MM.1S (cell line): ENCODE measurements around the gene MAPK8IP1.

Source experiments
- DNase-seq: peaks from one replicate; pipeline ENCODE4 v3.0.0-alpha.2; 2015
- H2AFZ ChIP-seq: fragments of 300-600 bp; sonication (generic); 2 replicates; pipeline ENCODE4 v1.6.0; 2016; ENCODE audit warnings: antibody characterized with exemption, low read length
- H3F3A ChIP-seq: fragments of 300-600 bp; sonication (generic); 2 replicates; pipeline ENCODE4 v1.6.1; 2016; ENCODE audit warnings: mild to moderate bottlenecking, antibody characterized with exemption, low read length, moderate library complexity, mixed read lengths; ENCODE audit not compliant: insufficient read depth
- H3K27ac ChIP-seq: fragments of 300-600 bp; sonication (generic); 2 replicates; pipeline ENCODE4 v1.5.1; 2016; ENCODE audit warnings: mild to moderate bottlenecking, low read length
- H3K27me3 ChIP-seq: fragments of 300-600 bp; sonication (generic); replicated peaks from 2 replicates; pipeline ENCODE4 v1.6.0; 2016; ENCODE audit warnings: low read length; ENCODE audit not compliant: insufficient read depth
- H3K36me3 ChIP-seq: fragments of 300-600 bp; sonication (generic); replicated peaks from 2 replicates; pipeline ENCODE4 v1.6.1; 2016; ENCODE audit warnings: mild to moderate bottlenecking, low read length, mixed read lengths; ENCODE audit not compliant: insufficient read depth
- H3K4me1 ChIP-seq: fragments of 300-600 bp; sonication (generic); 2 replicates; pipeline ENCODE4 v1.6.1; 2016; ENCODE audit warnings: low read length, mixed read lengths
- H3K4me2 ChIP-seq: fragments of 300-600 bp; sonication (generic); 2 replicates; pipeline ENCODE4 v1.6.0; 2016; ENCODE audit warnings: low read depth, low read length
- H3K4me3 ChIP-seq: fragments of 300-600 bp; sonication (generic); 2 replicates; pipeline ENCODE4 v1.5.1; 2016; ENCODE audit warnings: low read length, mixed read lengths
- H3K79me2 ChIP-seq: fragments of 300-600 bp; sonication (generic); 2 replicates; pipeline ENCODE4 v1.6.1; 2016; ENCODE audit warnings: mixed run types, low read length, mixed read lengths
- H3K9ac ChIP-seq: fragments of 300-600 bp; sonication (generic); 2 replicates; pipeline ENCODE4 v1.6.1; 2016; ENCODE audit warnings: low read length, mixed read lengths
- H3K9me2 ChIP-seq: fragments of 300-600 bp; sonication (generic); replicated peaks from 2 replicates; pipeline ENCODE4 v1.6.1; 2016; ENCODE audit warnings: mild to moderate bottlenecking, low read length, mixed read lengths; ENCODE audit not compliant: insufficient read depth
- H3K9me3 ChIP-seq: fragments of 300-600 bp; sonication (generic); replicated peaks from 2 replicates; pipeline ENCODE4 v1.6.1; 2016; ENCODE audit warnings: mild to moderate bottlenecking, low read length, mixed read lengths; ENCODE audit not compliant: insufficient read depth
- H4K20me1 ChIP-seq: fragments of 300-600 bp; sonication (generic); 2 replicates; pipeline ENCODE4 v1.6.1; 2016; ENCODE audit warnings: mild to moderate bottlenecking, low read length, moderate library complexity, mixed read lengths; ENCODE audit not compliant: insufficient read depth
- EZH2 ChIP-seq: fragments of 300-600 bp; sonication (generic); optimal IDR thresholded peaks from 2 replicates; pipeline ENCODE3; 2017; ENCODE audit warnings: low read depth, mild to moderate bottlenecking, antibody characterized with exemption, low read length, mixed read lengths
- EZH2phosphoT487 ChIP-seq: fragments of 300-600 bp; sonication (generic); IDR thresholded peaks from 2 replicates; pipeline ENCODE4 v1.6.1; 2018; ENCODE audit warnings: antibody characterized with exemption, low read length
- TF ChIP-seq, protein P1 (sequence below): fragments of 300-600 bp; sonication (generic); IDR thresholded peaks from 2 replicates; pipeline ENCODE4 v1.5.1; 2016; ENCODE audit warnings: antibody characterized with exemption, low read length, mixed read lengths

Gene MAPK8IP1

DNA sequence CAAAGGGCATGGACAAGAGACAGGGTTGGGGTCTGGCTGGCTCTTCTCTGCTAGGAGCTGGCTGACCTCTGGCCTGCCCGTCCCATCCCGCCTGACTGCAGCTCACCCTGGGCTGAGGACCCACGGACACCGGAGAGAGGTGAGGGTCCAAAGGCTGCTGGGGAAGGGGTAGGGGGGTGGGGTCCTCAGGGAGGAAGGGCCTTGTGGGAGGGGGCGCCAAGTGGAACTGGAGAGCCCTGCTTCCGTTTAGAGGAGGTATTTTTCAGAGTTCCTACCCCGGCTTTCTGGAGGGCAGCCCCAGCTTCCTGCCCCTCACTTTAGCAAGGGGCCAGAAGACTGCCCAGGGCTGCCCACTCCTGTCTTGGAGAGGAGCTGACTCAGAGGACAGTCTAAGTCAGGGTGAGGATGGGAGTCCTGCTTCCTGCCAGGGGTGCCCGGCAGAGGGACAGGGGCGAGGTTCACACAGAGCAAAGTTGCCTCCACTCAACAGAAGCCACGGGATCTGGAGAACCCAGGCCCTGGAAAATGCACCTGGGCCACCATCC is 44.1 kb downstream of the MAPK8IP1 start:
- TF ChIP-seq EZH2 = no peak
- TF ChIP-seq EZH2phosphoT487 = no peak
- TF ChIP-seq, protein P1, sequence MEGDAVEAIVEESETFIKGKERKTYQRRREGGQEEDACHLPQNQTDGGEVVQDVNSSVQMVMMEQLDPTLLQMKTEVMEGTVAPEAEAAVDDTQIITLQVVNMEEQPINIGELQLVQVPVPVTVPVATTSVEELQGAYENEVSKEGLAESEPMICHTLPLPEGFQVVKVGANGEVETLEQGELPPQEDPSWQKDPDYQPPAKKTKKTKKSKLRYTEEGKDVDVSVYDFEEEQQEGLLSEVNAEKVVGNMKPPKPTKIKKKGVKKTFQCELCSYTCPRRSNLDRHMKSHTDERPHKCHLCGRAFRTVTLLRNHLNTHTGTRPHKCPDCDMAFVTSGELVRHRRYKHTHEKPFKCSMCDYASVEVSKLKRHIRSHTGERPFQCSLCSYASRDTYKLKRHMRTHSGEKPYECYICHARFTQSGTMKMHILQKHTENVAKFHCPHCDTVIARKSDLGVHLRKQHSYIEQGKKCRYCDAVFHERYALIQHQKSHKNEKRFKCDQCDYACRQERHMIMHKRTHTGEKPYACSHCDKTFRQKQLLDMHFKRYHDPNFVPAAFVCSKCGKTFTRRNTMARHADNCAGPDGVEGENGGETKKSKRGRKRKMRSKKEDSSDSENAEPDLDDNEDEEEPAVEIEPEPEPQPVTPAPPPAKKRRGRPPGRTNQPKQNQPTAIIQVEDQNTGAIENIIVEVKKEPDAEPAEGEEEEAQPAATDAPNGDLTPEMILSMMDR = no peak
- Histone ChIP-seq H3K36me3 (no peaks in the 10 kb centered on the region), H3K9ac (peak overlapping the region; percentile 17; the same call in 1 of the 2 replicates), H3F3A (peaks cover 12% of the 10 kb centered on the region), H4K20me1 (no peaks in the 10 kb centered on the region), H3K4me3 (no peak overlapping the region), H2AFZ (no peak overlapping the region), H3K4me1 (peaks cover 13% of the 10 kb centered on the region; the same call in 1 of the 2 replicates), H3K27me3 (0 out of 2 replicates have a peak, but pooled peaks cover 2% of the 10 kb centered on the region), H3K9me3 (no peaks in the 10 kb centered on the region), H3K9me2 (no peaks in the 10 kb centered on the region), H3K27ac (peak overlapping the region; percentile 73), H3K79me2 (no peaks in the 10 kb centered on the region), H3K4me2 (peak overlapping the region; percentile 62; the same call in 1 of the 2 replicates)
- DNase-seq = no peak

DNA sequence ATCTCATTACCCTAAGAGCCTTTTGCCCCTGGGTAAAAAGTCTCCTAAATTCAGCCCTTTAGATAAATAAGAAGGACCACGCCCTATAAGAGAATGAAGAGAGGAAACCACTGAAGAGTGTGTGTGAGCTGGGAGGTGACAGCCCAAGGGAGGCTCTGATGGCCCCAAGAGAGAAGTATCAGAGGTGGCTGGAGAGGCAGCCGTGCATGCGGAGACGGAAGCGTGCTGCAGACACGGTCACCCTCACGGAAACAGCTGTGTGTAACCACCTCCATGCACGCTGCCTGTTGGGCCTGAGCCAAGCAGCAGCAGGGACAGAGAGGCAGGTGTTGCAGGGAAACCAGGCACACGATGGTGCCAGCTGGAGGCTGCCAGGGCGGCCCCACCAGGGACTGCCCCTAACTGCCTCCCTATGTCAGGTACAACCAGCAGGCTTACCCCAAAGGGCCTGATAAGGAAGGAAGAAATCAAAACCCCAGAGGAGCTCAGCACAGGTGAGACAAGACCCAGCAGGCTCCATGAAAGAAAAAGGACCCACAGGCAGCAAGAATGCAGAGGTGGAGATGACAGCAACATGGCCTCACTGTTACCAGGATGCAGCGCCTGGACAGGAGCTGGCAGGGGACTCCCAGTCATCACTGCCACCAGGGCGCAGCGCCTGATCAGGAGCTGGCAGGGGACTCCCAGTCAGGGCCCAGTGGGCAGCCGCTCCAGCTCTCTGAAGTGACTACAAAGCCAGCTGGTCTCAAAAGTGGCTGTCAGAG is 44.8 kb downstream of the MAPK8IP1 start:
- no peaks in the 10 kb centered on the region for H4K20me1 ChIP-seq
- peak overlapping the region; percentile 62 for H3K4me2 ChIP-seq
- peak overlapping the region; percentile 73 for H3K27ac ChIP-seq
- no peaks in the 10 kb centered on the region for H3K36me3 ChIP-seq
- H3K9me2 ChIP-seq = no peaks in the 10 kb centered on the region
- H3K9ac ChIP-seq = peak overlapping the region; percentile 17; the same call in 1 of the 2 replicates
- no peaks in the 10 kb centered on the region for H3K79me2 ChIP-seq
- peaks cover 13% of the 10 kb centered on the region; the same call in 1 of the 2 replicates for H3K4me1 ChIP-seq
- DNase-seq = peak; percentile 83
- H3K27me3 ChIP-seq = no peaks in the 10 kb centered on the region
- peaks cover 12% of the 10 kb centered on the region for H3F3A ChIP-seq
- no peak overlapping the region for H3K4me3 ChIP-seq
- no peak for TF ChIP-seq EZH2phosphoT487
- TF ChIP-seq, protein P1 = no peak
- no peak for TF ChIP-seq EZH2
- no peak overlapping the region for H2AFZ ChIP-seq
- H3K9me3 ChIP-seq = no peaks in the 10 kb centered on the region

DNA sequence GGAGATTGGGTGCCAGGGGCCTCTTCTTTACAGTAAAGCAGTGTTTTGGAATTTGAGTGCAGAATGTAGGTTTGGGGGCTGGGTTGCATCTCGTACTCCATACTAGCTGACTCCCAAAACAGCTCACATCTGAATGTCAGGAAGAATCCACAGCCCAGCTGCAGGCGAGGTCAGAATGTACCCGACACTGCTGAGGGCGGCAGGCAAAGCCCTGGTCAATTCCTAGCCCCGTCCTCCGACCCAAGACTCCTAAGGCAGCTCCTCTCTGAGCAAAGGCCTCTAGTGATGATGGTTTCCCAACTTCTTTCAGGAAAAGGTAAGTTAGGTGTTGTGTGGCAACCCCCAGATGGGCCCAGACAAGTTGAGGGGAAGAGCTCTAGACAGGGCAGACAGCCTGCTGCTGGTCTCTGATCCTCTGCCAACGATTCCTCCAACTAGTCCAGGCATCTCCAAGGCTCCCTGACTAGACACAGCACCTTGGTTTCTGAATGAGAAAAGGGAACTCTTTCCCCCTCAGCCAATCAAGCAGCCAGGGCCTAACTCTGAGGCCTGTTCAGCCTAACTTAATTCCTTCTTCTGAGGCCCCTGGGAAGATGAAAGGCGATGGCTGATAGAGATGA is 45.6 kb downstream of the MAPK8IP1 start:
- no peak for DNase-seq
- Histone ChIP-seq H3K79me2 (no peaks in the 10 kb centered on the region), H3K36me3 (no peaks in the 10 kb centered on the region)

More for the DNA sequence above, 45.6 kb downstream of the MAPK8IP1 start:
- no peak overlapping the region for H3K9ac ChIP-seq
- H3K27ac ChIP-seq = no peak overlapping the region
- peaks cover 13% of the 10 kb centered on the region; the same call in 1 of the 2 replicates for H3K4me1 ChIP-seq
- H4K20me1 ChIP-seq = no peaks in the 10 kb centered on the region
- H2AFZ ChIP-seq = no peak overlapping the region
- H3K27me3 ChIP-seq = no peaks in the 10 kb centered on the region
- H3K9me2 ChIP-seq = no peaks in the 10 kb centered on the region
- H3K9me3 ChIP-seq = no peaks in the 10 kb centered on the region
- TF ChIP-seq EZH2phosphoT487 = no peak
- no peak for TF ChIP-seq EZH2
- TF ChIP-seq, protein P1 = no peak
- H3K4me3 ChIP-seq = no peak overlapping the region
- H3F3A ChIP-seq = peaks cover 12% of the 10 kb centered on the region
- no peak overlapping the region for H3K4me2 ChIP-seq
